ENCODE results near the gene GPR84.
A peak's percentile ranks its signal among the peaks of the same experiment; 100 is the strongest.

Gene GPR84

GRCh38 chr12:54369597-54370131 lies 5.4 kb upstream of the GPR84 start:
- H3K79me2 ChIP-seq (ENCODE audit: insufficient read depth, low read length), result no peaks in the 10 kb centered on the region
- peak overlapping the region; percentile 55 for H3K4me3 ChIP-seq (ENCODE audit: low read depth, low read length, poor library complexity, severe bottlenecking)
- H3K9ac ChIP-seq (ENCODE audit: low read length), result peak overlapping the region; percentile 14; the same call in 1 of the 2 replicates
- H3K27ac ChIP-seq (ENCODE audit: low read depth, low read length, poor library complexity, severe bottlenecking), result no peak overlapping the region
- no peaks in the 10 kb centered on the region for H3K36me3 ChIP-seq (ENCODE audit: insufficient read depth, low read length)
- no peaks in the 10 kb centered on the region for H3F3A ChIP-seq (ENCODE audit: insufficient read depth, low read length)
- no peaks in the 10 kb centered on the region for H3K9me2 ChIP-seq (ENCODE audit: low read depth, low read length)
- no peak overlapping the region for H2AFZ ChIP-seq (ENCODE audit: low read length)
- no peaks in the 10 kb centered on the region for H3K9me3 ChIP-seq (ENCODE audit: low read length)
- H3K4me2 ChIP-seq (ENCODE audit: low read length), result peak overlapping the region; percentile 90
- H3K4me1 ChIP-seq (ENCODE audit: insufficient read depth, low read length, severe bottlenecking), result peaks cover 26% of the 10 kb centered on the region
- TF ChIP-seq EZH2 (IDR thresholded peaks at IDR 0.05; ENCODE audit: borderline replicate concordance, low read length), result no peak
- TF ChIP-seq CTCF (IDR thresholded peaks at IDR 0.05; ENCODE audit: low read length), result no peak
- H4K20me1 ChIP-seq (ENCODE audit: insufficient read depth, low read length), result no peaks in the 10 kb centered on the region
- H3K27me3 ChIP-seq (ENCODE audit: insufficient read depth, low read length), result no peaks in the 10 kb centered on the region; the same call in 1 of the 2 replicates

- Histone ChIP-seq H3K27ac (ENCODE audit: low read depth, low read length, poor library complexity, severe bottlenecking) (no peak overlapping the region), H3K9me2 (ENCODE audit: low read depth, low read length) (no peaks in the 10 kb centered on the region), H3K27me3 (ENCODE audit: insufficient read depth, low read length) (no peaks in the 10 kb centered on the region; the same call in 1 of the 2 replicates), H3K4me2 (ENCODE audit: low read length) (peak overlapping the region; percentile 90), H3K4me3 (ENCODE audit: low read depth, low read length, poor library complexity, severe bottlenecking) (peak overlapping the region; percentile 55), H3F3A (ENCODE audit: insufficient read depth, low read length) (no peaks in the 10 kb centered on the region), H3K79me2 (ENCODE audit: insufficient read depth, low read length) (no peaks in the 10 kb centered on the region), H4K20me1 (ENCODE audit: insufficient read depth, low read length) (no peaks in the 10 kb centered on the region), H3K9ac (ENCODE audit: low read length) (peak overlapping the region; percentile 42; the same call in 1 of the 2 replicates), H2AFZ (ENCODE audit: low read length) (no peak overlapping the region), H3K36me3 (ENCODE audit: insufficient read depth, low read length) (no peaks in the 10 kb centered on the region), H3K9me3 (ENCODE audit: low read length) (no peaks in the 10 kb centered on the region), H3K4me1 (ENCODE audit: insufficient read depth, low read length, severe bottlenecking) (peaks cover 26% of the 10 kb centered on the region)
- TF ChIP-seq EZH2 (IDR thresholded peaks at IDR 0.05; ENCODE audit: borderline replicate concordance, low read length) (no peak), CTCF (IDR thresholded peaks at IDR 0.05; ENCODE audit: low read length) (peak; percentile 91)
Measured at GRCh38 chr12:54368709-54369596, 4.7 kb upstream of the GPR84 start.

- H2AFZ ChIP-seq (ENCODE audit: low read length), result no peak overlapping the region
- H3K9me2 ChIP-seq (ENCODE audit: low read depth, low read length), result no peaks in the 10 kb centered on the region
- peak overlapping the region; percentile 55 for H3K4me3 ChIP-seq (ENCODE audit: low read depth, low read length, poor library complexity, severe bottlenecking)
Measured at GRCh38 chr12:54368025-54368708, 3.9 kb upstream of the GPR84 start.

More at GRCh38 chr12:54368025-54368708, 3.9 kb upstream of the GPR84 start:
- Histone ChIP-seq H3K79me2 (ENCODE audit: insufficient read depth, low read length) (no peaks in the 10 kb centered on the region), H3K36me3 (ENCODE audit: insufficient read depth, low read length) (no peaks in the 10 kb centered on the region), H3K4me2 (ENCODE audit: low read length) (peak overlapping the region; percentile 90), H3K9me3 (ENCODE audit: low read length) (no peaks in the 10 kb centered on the region), H3K4me1 (ENCODE audit: insufficient read depth, low read length, severe bottlenecking) (peaks cover 26% of the 10 kb centered on the region), H4K20me1 (ENCODE audit: insufficient read depth, low read length) (no peaks in the 10 kb centered on the region), H3F3A (ENCODE audit: insufficient read depth, low read length) (no peaks in the 10 kb centered on the region), H3K27me3 (ENCODE audit: insufficient read depth, low read length) (no peaks in the 10 kb centered on the region; the same call in 1 of the 2 replicates), H3K27ac (ENCODE audit: low read depth, low read length, poor library complexity, severe bottlenecking) (no peak overlapping the region), H3K9ac (ENCODE audit: low read length) (peak overlapping the region; percentile 42; the same call in 1 of the 2 replicates)
- TF ChIP-seq EZH2 (IDR thresholded peaks at IDR 0.05; ENCODE audit: borderline replicate concordance, low read length) (no peak), CTCF (IDR thresholded peaks at IDR 0.05; ENCODE audit: low read length) (no peak)

Data from OCI-LY1 (cell line).